ENCODE results near the gene HES3.

The HES3 gene

DNA sequence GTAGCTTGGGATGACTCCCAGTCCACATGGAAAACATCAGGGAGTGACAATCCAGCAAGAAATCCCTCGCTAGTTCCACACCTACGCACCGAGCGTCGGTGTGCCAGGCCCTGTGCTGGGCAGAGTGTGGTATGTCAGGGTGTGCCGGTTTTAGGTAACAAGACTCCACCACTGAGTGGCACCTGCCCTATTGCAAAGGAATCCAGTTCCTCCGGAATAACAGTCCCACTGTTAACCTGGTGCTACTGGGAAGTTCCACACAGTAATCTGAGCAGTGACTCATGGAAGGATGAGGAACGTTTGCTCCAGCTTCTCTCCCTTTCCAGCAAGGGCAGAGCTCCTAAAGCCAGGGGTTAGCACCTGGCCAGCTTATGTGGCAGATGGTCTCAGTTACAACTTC, 23.7 kb upstream of the HES3 start:
- no peak for ATAC-seq

DNA sequence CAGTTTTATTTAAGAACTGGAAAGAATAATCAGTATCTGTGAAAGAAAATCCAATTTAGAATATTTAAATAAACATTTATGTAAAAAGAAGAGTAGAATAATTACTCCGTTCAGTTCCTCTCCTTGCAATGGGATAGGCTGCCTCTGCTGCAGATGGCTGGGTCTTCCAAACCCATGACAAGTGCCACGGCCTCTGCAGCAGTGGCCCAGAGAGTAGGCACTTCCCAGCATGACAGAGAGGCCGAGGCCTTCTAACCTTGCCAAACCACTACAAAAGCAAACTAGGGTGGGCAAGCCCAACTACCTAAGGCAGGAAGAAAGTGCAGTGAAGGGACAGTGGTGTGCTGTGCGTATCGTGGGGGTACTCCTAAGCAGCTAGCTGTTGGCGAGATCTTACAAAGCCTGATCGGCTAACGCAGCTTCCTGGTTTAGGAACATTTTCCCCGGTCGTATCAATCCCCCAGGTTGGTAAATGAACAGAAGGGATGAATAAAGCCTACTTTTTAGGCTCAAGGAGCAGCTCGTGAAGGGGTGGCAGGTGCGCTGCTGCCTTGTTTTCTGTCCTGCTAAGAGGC, 22.7 kb upstream of the HES3 start:
- ATAC-seq: no peak

DNA sequence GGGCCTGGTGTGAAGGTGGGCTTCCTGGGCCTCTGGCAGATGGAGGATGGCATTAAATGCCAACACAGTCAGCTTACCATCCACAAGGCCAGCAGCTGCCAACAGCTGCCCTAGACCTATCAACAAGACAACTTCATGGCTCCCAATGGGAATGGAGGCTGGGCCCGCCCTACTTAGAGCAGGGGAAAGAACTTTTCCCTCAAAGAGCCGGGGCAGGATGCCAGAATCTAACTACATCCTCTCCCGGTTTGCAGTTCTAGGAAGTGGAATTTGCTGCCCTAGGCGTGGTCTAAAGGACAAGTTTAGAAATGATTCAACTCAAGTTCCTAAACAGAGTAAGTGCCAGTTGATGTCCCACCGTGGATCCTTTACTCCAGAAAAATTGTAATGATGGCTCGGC, 21.3 kb upstream of the HES3 start:
- no peak for ATAC-seq

DNA sequence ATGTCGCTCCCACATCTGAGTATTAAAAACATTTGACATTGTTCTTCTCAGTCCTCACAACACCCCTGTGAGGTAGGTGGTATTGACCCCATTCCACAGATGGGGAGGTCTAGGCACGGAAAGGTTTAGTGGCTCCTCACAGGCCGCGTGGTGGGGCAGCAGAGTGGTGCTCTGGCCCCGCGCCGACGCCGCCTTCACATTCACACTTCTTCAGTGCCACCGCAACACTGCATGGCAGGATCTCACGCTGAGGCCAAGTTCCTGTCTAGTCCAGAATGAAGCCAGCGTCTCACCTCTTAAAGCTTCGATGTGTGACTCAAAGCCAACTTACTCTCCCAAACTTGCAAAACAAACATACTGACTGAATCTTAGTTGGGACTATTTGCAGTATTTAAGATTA, 20.4 kb upstream of the HES3 start:
- ATAC-seq: no peak

DNA sequence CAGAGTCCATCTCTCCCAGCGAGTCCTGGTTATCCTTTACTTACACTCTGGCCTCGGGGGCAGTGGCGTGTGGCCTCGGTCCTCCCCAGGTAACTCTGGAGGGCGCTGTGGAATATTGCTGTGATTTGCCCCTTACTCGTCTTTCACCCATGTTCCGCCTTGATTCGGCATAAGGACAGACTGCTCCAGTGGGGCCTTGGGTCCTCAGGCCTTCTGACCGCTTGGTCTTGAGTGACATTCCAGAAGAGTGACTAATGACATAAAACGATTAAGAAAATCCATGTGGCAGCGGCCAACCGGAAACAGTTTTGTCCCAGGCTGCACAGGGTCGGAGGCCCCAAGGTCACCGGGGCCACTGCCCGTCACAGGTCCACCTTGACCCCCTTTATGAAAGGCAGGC, 19.3 kb upstream of the HES3 start:
- ATAC-seq: no peak

DNA sequence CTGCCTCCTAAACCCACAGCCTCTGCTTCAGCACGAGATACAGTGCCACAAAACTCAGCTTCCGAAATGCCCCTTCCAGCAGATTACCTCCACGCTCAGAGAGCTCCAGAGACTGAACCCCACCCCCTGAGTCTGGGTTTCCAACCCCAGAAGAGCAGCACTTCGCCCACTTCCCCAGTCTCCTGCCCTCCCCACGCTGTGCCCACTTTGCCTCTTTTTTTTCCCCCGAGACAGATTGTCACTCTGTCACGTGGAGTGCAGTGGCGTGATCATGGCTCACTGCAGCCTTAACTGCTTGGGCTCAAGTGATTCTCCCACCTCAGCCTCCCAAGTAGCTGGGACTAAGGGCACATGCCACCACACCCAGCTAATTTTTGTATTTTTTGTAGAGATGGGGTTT, 18.3 kb upstream of the HES3 start:
- ATAC-seq: no peak

DNA sequence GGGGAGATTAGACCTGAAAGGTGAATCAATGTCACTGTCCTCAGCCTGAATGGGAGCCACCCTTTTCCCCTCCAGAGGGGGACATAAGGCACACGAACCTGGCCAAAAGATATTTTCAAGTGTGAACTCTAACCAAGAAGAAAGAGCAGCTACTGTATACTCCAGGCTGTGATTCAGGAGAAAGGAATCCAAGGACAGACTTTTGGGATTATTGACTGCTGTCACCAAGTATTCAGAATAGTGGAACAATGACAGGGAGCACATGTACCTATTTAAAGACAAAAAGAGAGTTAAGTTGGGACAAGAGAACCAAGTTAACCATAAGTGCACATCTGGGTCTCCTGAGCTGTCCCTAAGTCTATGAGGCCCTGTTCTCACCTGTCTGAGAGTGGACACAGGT, 10.6 kb upstream of the HES3 start:
- ATAC-seq: no peak

DNA sequence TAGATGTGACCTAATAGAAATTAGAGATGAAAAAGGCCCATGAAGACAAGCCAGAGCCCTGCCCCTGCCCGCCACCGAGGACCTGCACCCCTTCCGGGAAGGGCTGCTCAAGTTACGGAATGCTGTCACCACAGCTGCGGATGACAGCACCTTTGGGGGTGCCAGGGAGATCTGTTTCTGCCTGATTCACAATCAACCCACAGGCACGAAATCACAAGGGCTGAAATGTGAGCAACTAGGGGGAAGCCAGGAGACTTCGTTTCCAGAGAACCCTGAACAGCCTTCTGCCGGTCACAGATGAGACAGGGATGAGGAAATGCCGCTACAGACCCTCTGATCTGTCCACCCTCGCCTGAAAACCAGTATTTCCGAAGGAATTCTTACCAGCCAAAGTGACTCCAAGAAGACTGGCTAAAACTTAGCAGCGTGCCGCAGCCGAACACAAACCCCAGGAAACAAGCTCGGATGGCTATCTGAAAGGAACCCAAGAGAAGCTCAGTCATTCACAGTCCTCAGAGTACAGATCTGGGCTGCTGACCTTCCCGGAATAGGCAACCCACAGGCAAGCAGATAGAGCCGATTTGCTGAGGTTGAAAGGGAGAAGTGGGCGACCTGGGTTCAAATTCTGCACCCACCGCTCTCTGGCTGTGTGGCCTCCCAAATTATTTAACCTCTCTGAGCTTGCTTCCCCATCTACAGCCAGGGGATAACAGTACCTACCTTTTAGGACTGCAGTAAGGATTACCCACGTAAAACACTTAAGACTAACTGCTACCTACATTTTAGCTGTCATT, 9.3 kb upstream of the HES3 start:
- no peak for ATAC-seq

DNA sequence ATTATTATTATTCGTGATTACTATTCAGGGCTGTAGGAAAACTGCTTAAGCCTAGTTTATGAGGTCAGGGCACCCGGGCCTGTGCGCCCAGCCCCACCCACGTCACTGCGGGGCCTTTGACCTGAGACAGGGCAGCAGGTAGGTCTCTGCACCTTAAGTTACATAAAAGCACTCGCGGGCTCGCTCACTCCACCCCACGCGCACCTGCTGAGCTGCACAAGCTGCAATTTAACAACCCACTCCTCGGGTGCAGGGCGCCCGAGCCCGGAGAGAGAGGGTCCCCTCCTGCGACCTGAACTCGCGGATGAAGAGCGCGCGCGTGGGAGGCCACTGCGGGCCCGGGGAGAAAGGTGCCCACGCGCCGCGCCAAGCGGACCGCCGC, 8.7 kb upstream of the HES3 start:
- peak; percentile 4 to 8 for ATAC-seq

DNA sequence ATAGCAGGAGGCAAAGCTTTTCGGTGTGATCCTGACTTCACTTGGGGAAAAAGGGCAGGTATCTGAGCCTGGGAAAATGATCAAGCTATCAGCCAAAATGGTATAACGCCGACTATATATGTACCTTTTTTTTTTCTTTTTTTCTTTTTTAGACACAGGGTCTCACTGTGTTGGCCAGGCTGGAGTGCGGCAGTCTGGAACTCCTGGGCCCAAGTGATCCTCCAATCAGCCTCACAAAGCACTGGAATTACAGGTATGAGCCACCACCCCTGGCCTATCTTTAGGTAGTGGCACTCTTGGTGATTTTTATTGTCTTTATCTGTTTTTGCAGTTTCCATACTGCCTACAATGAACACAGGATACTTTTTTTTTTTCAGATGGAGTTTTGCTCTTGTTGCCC, 6.9 kb upstream of the HES3 start:
- no peak for ATAC-seq

DNA sequence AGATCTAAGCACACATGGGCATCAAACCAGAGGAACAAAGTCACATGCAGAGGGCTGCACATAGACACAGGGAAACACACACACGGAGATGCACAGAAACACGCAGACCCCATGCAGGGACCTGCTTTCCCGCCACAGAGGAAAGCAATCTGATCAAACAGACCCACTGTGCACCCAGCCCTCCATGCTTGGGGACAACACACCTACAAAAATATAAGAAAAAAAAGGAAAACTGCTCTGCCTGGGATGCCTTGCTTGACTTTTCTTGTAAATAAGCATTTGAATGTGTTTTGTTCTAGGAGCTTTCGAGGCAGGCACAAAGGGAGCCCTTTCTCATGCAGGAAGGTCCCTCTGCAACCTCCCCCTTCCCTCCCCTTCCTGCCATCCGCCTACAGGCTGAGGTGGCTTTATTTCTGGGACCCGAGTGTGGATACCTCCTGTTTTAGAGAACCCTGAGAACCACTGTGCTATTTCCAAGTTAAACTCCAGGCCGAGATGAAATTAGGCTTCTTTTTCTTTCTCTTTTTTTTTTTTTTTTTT, 4.7 kb upstream of the HES3 start:
- ATAC-seq: no peak

DNA sequence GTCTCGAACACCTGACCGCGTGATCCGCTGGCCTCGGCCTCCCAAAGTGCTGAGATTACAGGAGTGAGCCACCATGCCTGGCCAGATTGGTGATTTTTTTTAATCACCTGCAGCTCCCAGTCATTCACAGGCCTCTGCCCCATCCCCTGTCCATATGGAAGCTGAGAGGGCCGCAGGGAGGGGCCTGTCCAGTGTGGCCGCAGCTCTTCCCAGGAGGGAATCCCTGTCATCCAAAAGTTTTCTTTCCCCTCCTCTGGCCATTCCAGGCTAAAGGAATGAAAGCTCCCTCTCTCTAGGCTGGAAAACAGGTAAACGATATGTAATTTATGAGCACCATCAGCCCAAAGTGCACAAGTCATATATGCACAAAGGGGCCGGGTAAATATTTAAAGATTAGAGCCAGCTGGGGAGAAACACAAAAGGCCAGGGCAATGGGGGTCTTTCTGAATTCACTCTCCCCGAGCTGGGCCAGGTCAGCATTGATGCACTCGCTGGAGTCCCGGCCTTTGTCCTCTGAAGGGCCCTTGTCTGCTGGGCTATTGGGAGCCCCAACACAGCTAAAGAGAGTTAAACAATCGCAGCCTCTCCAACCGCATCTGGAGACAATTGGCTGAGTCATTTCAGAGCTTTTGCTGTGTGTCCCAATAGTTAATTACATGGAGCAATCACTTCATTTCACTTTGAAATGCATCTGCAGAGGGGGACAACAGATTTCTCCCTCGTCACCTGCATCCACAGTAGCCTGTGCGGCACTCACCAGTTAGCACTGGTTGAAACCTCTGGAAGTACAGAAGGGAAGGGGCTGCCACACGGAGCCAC, 3.8 kb upstream of the HES3 start:
- ATAC-seq: no peak

DNA sequence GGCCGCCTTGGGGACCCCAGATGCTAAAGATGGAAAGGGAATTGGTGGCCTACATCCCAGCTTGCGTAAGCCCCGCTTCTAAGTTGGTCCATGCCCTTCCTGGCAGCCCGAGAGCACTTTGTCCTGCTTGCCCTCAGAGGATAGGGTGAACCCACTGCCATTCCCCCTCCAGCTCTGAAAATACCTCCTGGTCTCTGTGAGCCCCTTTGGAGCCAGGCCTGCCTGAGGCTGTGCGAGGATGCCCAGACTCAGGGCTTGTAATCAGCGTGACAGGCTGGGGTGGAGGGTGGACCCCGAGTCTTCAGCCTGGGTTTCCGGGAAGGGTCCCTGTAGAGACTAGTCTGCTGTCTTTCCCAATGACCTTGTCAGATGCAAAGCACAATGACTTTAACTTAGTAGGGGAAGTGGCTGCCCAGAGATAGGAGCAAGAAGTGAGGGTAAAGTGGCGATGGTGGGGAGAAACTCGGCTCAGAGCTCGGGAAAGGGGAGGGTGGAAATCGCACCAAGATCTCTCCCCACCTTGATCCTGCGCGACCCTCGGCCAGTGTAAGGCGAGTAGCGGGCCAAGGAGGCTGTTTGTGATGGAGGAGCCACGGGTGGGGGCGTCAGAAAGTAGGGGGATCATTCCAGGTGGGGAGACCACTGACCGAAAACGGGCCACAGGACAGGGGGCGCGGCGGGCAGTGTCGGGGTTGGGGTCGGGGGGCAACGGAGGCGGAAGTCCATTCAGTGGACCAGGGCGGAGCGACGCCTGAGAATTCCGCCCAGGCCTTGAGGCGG, 2.7 kb upstream of the HES3 start:
- ATAC-seq: no peak

DNA sequence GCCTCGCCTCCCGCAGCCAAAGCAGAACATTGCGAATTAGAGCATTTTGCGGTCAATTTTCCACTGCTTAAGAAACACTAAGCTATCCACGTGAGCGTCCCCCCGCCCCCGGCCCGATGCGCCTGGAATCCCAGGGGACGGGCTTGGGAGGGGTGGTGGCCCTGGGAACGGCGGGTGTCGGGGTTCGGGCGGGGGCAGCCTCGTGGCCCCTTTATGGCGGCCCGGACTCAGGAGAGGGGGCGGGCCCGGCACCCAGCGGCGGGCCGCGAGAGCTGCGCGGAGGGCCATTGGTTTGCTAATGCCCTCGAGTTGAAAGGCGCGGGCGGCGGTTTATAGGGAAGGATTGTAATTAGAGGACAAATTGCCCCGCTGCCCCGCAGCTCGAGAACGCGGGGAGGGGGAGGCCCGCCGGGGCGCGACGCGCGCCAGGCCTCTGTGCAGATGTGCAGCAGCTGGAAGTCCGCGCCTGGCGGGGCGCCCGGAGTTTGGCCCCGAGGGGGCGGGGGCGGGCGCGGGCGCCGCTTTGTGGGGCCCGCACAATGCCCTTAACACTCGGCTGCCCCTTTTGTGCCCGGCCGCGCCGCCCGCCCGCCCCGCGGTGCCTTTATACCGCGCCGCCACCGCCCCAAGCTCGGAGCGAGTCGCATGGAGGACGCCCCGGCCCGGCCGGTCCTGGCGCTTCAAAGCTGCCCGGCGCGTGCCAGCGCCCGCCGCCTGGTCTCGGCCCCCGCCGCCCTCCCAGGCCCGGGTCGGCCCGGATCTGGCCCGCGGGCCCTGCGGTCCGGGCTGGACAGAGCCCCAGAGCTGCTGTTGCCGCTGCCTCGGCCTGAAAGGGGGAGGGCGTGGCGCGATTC, 1.9 kb upstream of the HES3 start:
- no peak for ATAC-seq

DNA sequence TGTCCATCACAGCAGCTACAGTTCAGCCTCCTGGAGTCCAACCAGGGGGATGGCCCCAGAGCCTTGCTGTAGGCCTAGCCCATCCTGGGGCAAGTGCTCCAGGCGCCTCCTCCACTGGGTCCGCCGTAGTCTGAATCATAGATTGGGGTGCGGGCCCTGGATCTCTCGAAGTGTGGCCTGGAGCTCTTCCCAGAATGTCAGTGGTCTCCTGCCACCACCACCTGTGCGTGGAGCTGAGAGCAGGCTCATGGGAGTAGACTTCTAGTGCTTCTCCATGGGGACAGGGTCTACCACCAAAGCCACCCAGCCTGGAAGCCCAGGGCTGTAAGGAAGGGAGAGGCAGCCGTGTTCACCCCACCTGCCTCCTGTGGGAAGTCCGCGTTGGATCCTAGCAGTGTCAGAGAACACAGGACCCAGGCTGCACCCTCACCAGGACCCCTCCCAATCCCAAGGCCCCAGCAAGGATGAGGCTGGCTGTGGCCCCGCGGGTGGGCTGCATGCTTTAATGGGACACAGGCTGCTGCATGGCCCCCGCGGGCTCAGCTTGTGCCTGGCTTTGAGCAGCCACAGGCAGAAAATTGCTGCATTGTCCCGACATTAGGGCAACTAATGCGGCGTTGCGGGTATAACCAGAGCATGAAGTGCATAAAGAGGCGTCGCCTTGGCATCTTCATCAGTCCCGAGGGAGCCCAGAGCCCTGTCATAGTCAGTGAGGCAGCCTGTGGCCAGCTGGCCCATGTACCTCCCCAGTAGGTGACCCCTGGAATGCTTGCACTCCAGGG, 735 bp upstream of the HES3 start:
- ATAC-seq: no peak

DNA sequence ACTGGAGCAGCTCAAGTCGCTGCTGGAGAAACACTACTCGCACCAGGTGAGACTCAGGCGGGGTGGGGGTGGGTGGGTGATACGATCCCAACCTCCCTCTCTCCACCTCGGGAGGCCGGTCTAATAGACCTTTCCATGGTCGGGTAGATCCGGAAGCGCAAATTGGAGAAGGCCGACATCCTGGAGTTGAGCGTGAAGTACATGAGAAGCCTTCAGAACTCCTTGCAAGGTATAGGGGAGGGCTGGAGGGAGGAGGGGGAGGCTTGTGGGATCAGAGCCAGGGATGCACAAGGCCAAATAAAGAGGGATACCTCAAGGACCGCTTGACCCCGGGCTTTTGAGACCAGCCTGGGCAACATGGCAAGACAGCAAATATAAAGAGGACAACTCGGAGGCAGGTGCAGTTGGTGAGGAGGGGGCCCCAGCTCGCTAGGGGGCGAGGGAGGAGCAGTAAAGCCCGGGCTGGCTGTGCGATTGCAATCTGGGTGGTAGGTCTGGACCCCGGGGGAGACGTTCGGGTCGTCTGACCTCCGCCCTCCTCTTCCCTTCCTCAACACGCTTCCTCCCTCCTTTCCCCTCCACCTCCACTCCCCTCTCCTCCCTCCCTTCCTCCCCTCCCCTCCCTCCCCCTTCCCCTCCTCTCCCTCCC, 546 bp downstream of the HES3 start:
- ATAC-seq: no peak

DNA sequence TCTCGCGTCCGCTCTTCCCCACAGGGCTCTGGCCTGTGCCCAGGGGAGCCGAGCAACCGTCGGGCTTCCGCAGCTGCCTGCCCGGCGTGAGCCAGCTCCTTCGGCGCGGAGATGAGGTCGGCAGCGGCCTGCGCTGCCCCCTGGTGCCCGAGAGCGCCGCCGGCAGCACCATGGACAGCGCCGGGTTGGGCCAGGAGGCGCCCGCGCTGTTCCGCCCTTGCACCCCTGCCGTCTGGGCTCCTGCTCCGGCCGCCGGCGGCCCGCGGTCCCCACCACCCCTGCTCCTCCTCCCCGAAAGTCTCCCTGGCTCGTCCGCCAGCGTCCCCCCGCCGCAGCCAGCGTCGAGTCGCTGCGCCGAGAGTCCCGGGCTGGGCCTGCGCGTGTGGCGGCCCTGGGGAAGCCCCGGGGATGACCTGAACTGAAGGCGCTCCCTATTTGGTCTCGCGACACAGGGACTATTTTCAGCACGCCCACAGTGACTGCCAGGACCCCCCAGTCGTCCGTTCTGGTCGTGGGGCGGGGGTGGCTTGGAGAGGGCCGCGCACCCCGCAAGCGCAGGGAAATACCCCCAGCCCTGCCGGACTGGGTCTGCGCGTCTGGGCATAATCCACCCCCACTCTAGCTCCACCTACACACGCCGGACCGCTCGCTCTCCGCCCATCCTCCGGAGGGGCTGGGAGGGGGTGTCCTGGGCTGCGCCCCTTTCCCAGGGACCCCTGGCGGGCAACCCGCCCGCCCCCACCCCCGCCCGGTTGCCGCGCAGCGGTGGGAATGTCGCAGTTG, 1.3 kb downstream of the HES3 start:
- ATAC-seq: peak; percentile 68 to 73

DNA sequence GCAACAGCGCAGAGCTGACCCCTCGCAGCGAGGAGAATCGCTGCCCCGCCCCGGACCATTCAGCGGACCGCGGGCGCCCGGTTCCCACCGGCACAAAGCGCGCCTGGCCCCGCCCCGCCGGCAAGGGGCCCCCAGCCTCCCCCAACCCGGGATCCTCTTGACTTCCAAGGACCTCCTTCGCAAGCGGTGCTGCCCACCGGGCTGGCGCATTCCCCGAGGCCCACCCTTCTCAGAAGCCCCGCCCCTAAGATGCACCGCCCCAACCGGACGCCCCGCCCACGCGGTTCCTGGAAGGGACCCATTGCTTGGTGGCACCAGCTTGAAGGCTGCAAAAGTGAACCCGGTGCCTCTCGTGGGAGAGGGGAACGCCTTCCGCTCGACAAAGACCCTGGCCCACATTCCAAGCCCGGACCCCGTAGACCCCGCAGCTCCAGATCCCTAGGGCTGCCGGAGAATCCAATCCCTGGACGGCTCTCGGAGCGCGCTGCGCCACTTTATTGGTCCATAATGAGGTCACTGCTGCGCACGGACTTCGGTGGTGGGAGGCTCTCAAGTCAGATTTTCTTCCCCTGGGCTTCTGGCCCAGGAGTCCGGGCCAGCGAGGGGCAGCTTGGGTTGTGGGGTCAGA, 2.0 kb downstream of the HES3 start:
- no peak for ATAC-seq

All from activated CD4-positive, CD25-positive, alpha-beta regulatory T cell treated with anti-CD3 and anti-CD28 coated beads, Interleukin-2, amount 50 U/mL, for 24 hours (primary cell).